ENCODE data around the gene SPATA45.

Gene SPATA45

GRCh38 chr1:212791676-212792395 is 55.6 kb downstream of the SPATA45 start, which contains the start of the genes NSL1 and TATDN3:
NSL1 (minus strand) TSS chr1:212791777; CDS start chr1:212791763, 14 bp downstream.
TATDN3 (plus strand) TSS chr1:212791894; CDS start chr1:212791922, 28 bp downstream.
- peak within 1 kb of the TSS; percentile 87 for H3K4me3 ChIP-seq (ENCODE audit: low read depth, low read length)
- TF ChIP-seq CTCF (IDR thresholded peaks at IDR 0.05; ENCODE audit: low read depth, low read length, missing control alignments), result no peak
- peak; percentile 93 for DNase-seq (ENCODE audit: low read depth)

GRCh38 chr1:212791261-212791675 is 56.2 kb downstream of the SPATA45 start:
- no peak for TF ChIP-seq CTCF (IDR thresholded peaks at IDR 0.05; ENCODE audit: low read depth, low read length, missing control alignments)
- H3K4me3 ChIP-seq (ENCODE audit: low read depth, low read length), result peak overlapping the region; percentile 87
- DNase-seq (ENCODE audit: low read depth), result no peak

- DNase-seq (ENCODE audit: low read depth), result no peak
- TF ChIP-seq CTCF (IDR thresholded peaks at IDR 0.05; ENCODE audit: low read depth, low read length, missing control alignments), result no peak
- no peak overlapping the region for H3K4me3 ChIP-seq (ENCODE audit: low read depth, low read length)
Measured at GRCh38 chr1:212785871-212786270, 61.6 kb downstream of the SPATA45 start.

DNA sequence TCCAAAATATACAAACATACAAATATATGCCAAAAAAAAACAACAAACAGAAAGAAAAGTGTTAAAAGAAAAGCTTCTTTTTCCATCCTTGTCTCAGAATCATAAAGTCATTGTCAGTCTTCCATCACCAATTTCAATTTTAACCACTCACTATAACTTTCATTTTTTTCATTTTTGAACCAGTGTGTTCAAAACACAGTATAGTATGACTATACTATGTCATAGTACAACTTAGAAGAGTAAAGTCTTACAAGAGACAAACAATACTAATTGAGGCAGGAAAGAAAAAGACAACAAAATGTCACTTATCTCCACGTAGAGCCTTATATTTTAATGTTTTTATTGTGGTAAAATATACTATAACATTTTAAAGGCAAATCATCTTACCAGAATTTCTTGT is 63.5 kb downstream of the SPATA45 start:
- no peak for DNase-seq (ENCODE audit: low read depth)
- no peak overlapping the region for H3K4me3 ChIP-seq (ENCODE audit: low read depth, low read length)
- TF ChIP-seq CTCF (IDR thresholded peaks at IDR 0.05; ENCODE audit: low read depth, low read length, missing control alignments), result no peak

DNA sequence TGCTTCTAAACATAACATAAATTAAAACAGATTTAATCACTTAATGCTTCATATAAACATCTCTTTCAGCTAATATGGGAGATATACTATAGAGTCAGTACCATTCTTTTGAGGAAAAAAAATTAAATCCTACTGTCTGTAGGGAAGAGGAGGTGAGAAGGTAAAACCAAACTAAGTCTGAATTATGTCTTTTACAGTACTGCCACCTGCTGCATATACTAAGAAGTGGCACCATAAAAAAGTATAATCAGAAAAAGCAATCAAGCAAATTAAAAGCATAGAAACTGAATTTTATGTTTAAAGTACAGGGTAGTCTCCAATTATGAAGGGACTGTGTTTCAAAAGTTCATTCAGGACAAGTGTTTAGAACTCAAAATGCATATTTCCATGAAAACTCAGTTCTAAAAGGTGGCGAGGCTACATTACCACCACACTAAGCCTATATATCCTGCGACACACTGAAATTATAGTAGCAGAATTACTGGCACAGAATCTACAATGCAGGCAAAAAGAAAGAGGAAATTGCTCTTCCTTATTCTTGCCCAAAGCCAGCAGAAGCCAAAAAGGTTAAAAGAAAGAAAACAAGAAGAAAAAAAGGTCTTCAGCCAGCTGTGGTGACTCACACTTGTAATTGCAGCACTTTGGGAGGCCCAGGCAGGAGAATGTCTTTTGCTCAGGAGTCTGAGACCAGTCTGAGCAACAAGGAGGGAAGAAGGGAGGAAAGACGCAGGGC is 64.9 kb downstream of the SPATA45 start:
- TF ChIP-seq CTCF (IDR thresholded peaks at IDR 0.05; ENCODE audit: low read depth, low read length, missing control alignments), result peak; percentile 44
- DNase-seq (ENCODE audit: low read depth), result no peak
- no peak overlapping the region for H3K4me3 ChIP-seq (ENCODE audit: low read depth, low read length)

- no peak for DNase-seq (ENCODE audit: low read depth)
- no peak for TF ChIP-seq CTCF (IDR thresholded peaks at IDR 0.05; ENCODE audit: low read depth, low read length, missing control alignments)
- H3K4me3 ChIP-seq (ENCODE audit: low read depth, low read length), result no peak overlapping the region
Measured at GRCh38 chr1:212781225-212781624, 66.2 kb downstream of the SPATA45 start.

Data from GM12864 (cell line).